ENCODE results near the gene PDZD7. TPM values are rescaled to one million over a fixed set of nuclear protein-coding genes. Genes with fewer than 3 reads are reported as not detected.
"Not testable (repeated sequence)": the region's sequence is repeated elsewhere in the genome, so short reads cannot be mapped to it uniquely, and the experiment has no call there.

Gene PDZD7
- total and polyA plus RNA-seq, 5 donors = 0.33 to 0.94 (median 0.76) TPM

GRCh38 chr10:101038484-101038883 is 7.6 kb upstream of the PDZD7 start:
- no peaks in the 10 kb centered on the region for H3K27me3 ChIP-seq (ENCODE audit: control insufficient read depth, insufficient read depth)
- no peak for ATAC-seq
- WGBS = 65% methylated on average over 5 of the region's 5 CpGs
- no peaks in the 10 kb centered on the region for H3K9me3 ChIP-seq (ENCODE audit: control insufficient read depth, low read length)
- no peak overlapping the region for H3K4me3 ChIP-seq (ENCODE audit: low read length)
- intact Hi-C loops (cut with DNase I) = no loop called here
- no peak overlapping the region for H3K27ac ChIP-seq (ENCODE audit: low read length)
- DNase-seq = no peak
- H3K4me1 ChIP-seq (ENCODE audit: control insufficient read depth, insufficient read depth, low read length) = no peaks in the 10 kb centered on the region

DNA sequence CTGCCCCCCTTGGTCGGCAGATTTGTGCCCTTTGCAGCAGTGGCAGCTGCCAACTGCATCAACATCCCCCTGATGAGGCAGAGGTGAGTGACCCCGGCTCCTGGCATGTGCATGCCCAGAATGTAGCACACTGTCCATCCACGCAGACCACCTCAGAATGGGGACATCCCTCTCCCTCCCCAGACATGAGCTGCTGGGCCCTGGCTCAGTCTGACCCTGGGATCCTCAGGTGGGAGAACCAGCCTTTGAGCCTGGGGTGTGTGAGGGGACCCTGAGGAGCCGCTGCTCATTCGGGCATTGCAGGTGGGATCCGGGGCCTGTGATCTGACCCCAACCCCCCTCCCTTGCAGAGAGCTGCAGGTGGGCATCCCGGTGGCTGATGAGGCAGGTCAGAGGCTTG is 5.8 kb upstream of the PDZD7 start:
- H3K27me3 ChIP-seq (ENCODE audit: control insufficient read depth, insufficient read depth) = no peaks in the 10 kb centered on the region
- no peak overlapping the region for H3K4me3 ChIP-seq (ENCODE audit: low read length)
- ATAC-seq (no peak), DNase-seq (no peak)
- intact Hi-C loops (cut with DNase I) = no loop called here
- 79% methylated on average over 7 of the region's 7 CpGs for WGBS
- no peaks in the 10 kb centered on the region for H3K9me3 ChIP-seq (ENCODE audit: control insufficient read depth, low read length)
- H3K27ac ChIP-seq (ENCODE audit: low read length) = no peak overlapping the region
- H3K4me1 ChIP-seq (ENCODE audit: control insufficient read depth, insufficient read depth, low read length) = peaks cover 2% of the 10 kb centered on the region

- H3K4me1 ChIP-seq (ENCODE audit: control insufficient read depth, insufficient read depth, low read length) = peaks cover 2% of the 10 kb centered on the region
- 85% methylated on average over 10 of the region's 10 CpGs for WGBS
- no peak overlapping the region for H3K27ac ChIP-seq (ENCODE audit: low read length)
- no peak for DNase-seq
- H3K4me3 ChIP-seq (ENCODE audit: low read length) = no peak overlapping the region
- intact Hi-C loops (cut with DNase I) = no loop called here
- no peaks in the 10 kb centered on the region for H3K9me3 ChIP-seq (ENCODE audit: control insufficient read depth, low read length)
- no peaks in the 10 kb centered on the region for H3K27me3 ChIP-seq (ENCODE audit: control insufficient read depth, insufficient read depth)
- no peak for ATAC-seq
Observed at GRCh38 chr10:101035916-101036702, 5.2 kb upstream of the PDZD7 start.

GRCh38 chr10:101035314-101035713 is 4.4 kb upstream of the PDZD7 start:
- DNase-seq (no peak), ATAC-seq (no peak)
- intact Hi-C loops (cut with DNase I) = no loop called here
- H3K27ac ChIP-seq (ENCODE audit: low read length) = no peak overlapping the region
- 89% methylated on average over 7 of the region's 7 CpGs for WGBS
- no peaks in the 10 kb centered on the region for H3K27me3 ChIP-seq (ENCODE audit: control insufficient read depth, insufficient read depth)
- H3K4me1 ChIP-seq (ENCODE audit: control insufficient read depth, insufficient read depth, low read length) = peaks cover 2% of the 10 kb centered on the region
- H3K9me3 ChIP-seq (ENCODE audit: control insufficient read depth, low read length) = no peaks in the 10 kb centered on the region
- H3K4me3 ChIP-seq (ENCODE audit: low read length) = no peak overlapping the region

DNA sequence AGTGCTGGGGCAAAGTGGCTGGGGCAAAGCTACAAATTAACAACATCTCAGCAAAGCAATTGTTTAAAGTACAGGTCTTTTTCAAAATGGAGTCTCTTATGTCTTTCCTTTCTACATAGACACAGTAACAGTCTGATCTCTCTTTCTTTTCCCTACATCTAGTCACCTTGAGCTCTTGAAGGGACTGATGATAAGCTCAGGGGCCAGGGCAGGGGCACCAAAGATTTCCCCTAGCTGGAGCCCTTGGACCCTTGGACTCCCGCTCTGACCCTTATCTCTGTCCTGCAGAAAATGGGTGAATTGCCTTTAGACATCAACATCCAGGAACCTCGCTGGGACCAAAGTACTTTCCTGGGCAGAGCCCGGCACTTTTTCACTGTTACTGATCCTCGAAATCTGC is 3.5 kb upstream of the PDZD7 start:
- intact Hi-C loops (cut with DNase I); H3K27ac ChIP-seq (ENCODE audit: low read length); ATAC-seq; H3K9me3 ChIP-seq (ENCODE audit: control insufficient read depth, low read length); H3K4me1 ChIP-seq (ENCODE audit: control insufficient read depth, insufficient read depth, low read length); H3K4me3 ChIP-seq (ENCODE audit: low read length); H3K27me3 ChIP-seq (ENCODE audit: control insufficient read depth, insufficient read depth); DNase-seq: not testable (repeated sequence)
- 90% methylated on average over 4 of the region's 4 CpGs for WGBS

DNA sequence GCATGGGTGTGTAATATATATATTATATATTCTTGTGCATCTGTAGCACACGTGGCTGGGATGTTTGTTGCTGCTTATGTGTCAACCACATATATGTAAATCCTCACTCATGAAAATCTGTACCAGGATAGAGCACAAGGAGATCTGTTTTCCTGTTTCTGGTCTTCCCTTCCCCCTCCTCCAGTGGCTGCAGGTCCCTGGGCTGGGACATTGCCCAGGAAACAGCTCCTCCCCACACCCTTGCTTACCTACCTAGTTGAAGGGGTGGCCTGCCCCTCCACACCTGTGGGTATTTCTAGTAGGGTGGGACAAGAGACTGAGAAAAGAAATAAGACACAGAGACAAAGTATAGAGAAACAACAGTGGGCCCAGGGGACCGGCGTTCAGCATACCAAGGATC is 2.3 kb upstream of the PDZD7 start:
- WGBS = 68% methylated on average over 3 of the region's 3 CpGs
- intact Hi-C loops (cut with DNase I) = no loop called here
- Histone ChIP-seq H3K4me1 (ENCODE audit: control insufficient read depth, insufficient read depth, low read length) (peaks cover 2% of the 10 kb centered on the region), H3K27me3 (ENCODE audit: control insufficient read depth, insufficient read depth) (no peaks in the 10 kb centered on the region), H3K27ac (ENCODE audit: low read length) (no peak overlapping the region), H3K9me3 (ENCODE audit: control insufficient read depth, low read length) (no peaks in the 10 kb centered on the region), H3K4me3 (ENCODE audit: low read length) (peak overlapping the region; percentile 60)
- DNase-seq (no peak), ATAC-seq (no peak)

GRCh38 chr10:101032637-101033224 is 1.8 kb upstream of the PDZD7 start:
- intact Hi-C loops (cut with DNase I) = no loop called here
- Histone ChIP-seq H3K27me3 (ENCODE audit: control insufficient read depth, insufficient read depth) (no peaks in the 10 kb centered on the region), H3K27ac (ENCODE audit: low read length) (peak overlapping the region; percentile 80), H3K4me1 (ENCODE audit: control insufficient read depth, insufficient read depth, low read length) (peaks cover 2% of the 10 kb centered on the region), H3K9me3 (ENCODE audit: control insufficient read depth, low read length) (no peaks in the 10 kb centered on the region), H3K4me3 (ENCODE audit: low read length) (peak overlapping the region; percentile 60)
- peak; percentile 70 to 85 for ATAC-seq
- peak; percentile 81 to 85 (median 82) for DNase-seq
- 9% methylated on average over 6 of the region's 6 CpGs for WGBS

GRCh38 chr10:101031796-101032636 is 1.1 kb upstream of the PDZD7 start:
- Histone ChIP-seq H3K4me1 (ENCODE audit: control insufficient read depth, insufficient read depth, low read length) (peaks cover 2% of the 10 kb centered on the region), H3K27ac (ENCODE audit: low read length) (peak overlapping the region; percentile 80), H3K27me3 (ENCODE audit: control insufficient read depth, insufficient read depth) (no peaks in the 10 kb centered on the region), H3K4me3 (ENCODE audit: low read length) (peak overlapping the region; percentile 60), H3K9me3 (ENCODE audit: control insufficient read depth, low read length) (no peaks in the 10 kb centered on the region)
- intact Hi-C loops (cut with DNase I) = no loop called here
- peak; percentile 77 to 81 for ATAC-seq
- peak; percentile 87 to 95 (median 95) for DNase-seq
- under 1% methylated on average over 47 of the region's 47 CpGs for WGBS

- Histone ChIP-seq H3K9me3 (ENCODE audit: control insufficient read depth, low read length) (no peaks in the 10 kb centered on the region), H3K4me1 (ENCODE audit: control insufficient read depth, insufficient read depth, low read length) (peaks cover 2% of the 10 kb centered on the region), H3K4me3 (ENCODE audit: low read length) (peak overlapping the region; percentile 60), H3K27me3 (ENCODE audit: control insufficient read depth, insufficient read depth) (no peaks in the 10 kb centered on the region), H3K27ac (ENCODE audit: low read length) (no peak overlapping the region)
- DNase-seq = no peak
- intact Hi-C loops (cut with DNase I) = no loop called here
- ATAC-seq = no peak
- WGBS = 11% methylated on average over 25 of the region's 25 CpGs
Observed at GRCh38 chr10:101030496-101031127, 317 bp downstream of the PDZD7 start.

DNA sequence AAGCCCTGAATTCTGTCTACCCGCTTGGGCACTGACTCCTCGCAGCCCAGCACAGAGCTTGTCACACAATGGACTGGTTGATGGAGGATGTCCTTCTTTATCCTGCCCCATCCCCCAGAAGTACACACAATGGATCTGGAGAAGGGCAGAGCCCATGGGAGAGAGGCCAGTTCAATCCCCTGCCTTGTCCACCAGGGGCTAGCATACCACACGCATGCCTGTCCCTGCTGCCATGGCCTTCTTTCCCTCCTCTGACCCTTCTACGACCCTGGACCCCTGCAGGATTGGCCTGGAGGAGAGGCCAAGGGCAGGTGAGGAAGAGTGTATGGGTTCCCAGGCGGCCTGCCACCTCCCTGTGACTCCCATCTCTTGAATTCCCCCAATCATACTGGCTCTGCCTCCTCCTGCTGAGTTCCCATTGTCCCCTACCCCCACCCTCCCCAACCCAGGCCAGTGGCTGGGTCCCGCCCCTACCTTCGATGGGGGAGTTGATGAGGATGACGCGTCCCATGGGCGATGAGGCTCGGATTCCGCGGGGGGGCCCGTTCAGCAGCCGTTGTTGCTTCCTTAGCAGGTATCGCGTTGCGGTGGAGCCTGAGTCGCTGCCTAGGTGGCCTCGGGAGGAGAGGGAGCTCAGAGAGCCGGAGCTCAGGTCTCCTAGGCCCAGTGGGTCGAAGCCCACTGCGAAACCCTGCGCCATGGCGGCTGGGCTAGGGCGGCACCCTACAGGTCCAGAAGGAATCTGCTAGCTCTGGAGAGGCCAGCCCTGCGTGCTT is 1.2 kb downstream of the PDZD7 start:
- Histone ChIP-seq H3K27me3 (ENCODE audit: control insufficient read depth, insufficient read depth) (no peaks in the 10 kb centered on the region), H3K9me3 (ENCODE audit: control insufficient read depth, low read length) (no peaks in the 10 kb centered on the region), H3K4me1 (ENCODE audit: control insufficient read depth, insufficient read depth, low read length) (peaks cover 2% of the 10 kb centered on the region), H3K27ac (ENCODE audit: low read length) (no peak overlapping the region), H3K4me3 (ENCODE audit: low read length) (no peak overlapping the region)
- ATAC-seq (no peak), DNase-seq (peak in 1 of 3 donors; percentile 68)
- intact Hi-C loops (cut with DNase I) = no loop called here
- 61% methylated on average over 27 of the region's 27 CpGs for WGBS

Measured in right cardiac atrium (tissue), 5 donors.